Parathyroid adenoma (tissue), 2 donors: ENCODE data around the gene CNNM2.

Experiments
- H2AFZ ChIP-seq: fragments of 300-600 bp; sonication (generic); one replicate; pipeline ENCODE4 v1.7.0; 2017; ENCODE audit warnings: antibody characterized with exemption, mild to moderate bottlenecking
- H3K27ac ChIP-seq: fragments of 300-600 bp; sonication (generic); one replicate; pipeline ENCODE4 v1.7.0; 2017
- H3K27me3 ChIP-seq: fragments of 300-600 bp; sonication (generic); one replicate; pipeline ENCODE4 v1.7.0; 2017; ENCODE audit warnings: low read length; ENCODE audit not compliant: control insufficient read depth, insufficient read depth
- H3K36me3 ChIP-seq: fragments of 300-600 bp; sonication (generic); one replicate; pipeline ENCODE4 v1.7.0; 2017; ENCODE audit warnings: low read length; ENCODE audit not compliant: control insufficient read depth, insufficient read depth
- H3K4me1 ChIP-seq: fragments of 300-600 bp; sonication (generic); one replicate; pipeline ENCODE4 v1.7.0; 2017; ENCODE audit warnings: control low read depth
- H3K4me2 ChIP-seq: fragments of 300-600 bp; sonication (generic); one replicate; pipeline ENCODE4 v1.7.0; 2017; ENCODE audit warnings: low read length
- H3K4me3 ChIP-seq: fragments of 300-600 bp; sonication (generic); one replicate; pipeline ENCODE4 v1.7.0; 2017; ENCODE audit warnings: low read depth, low read length
- H3K79me2 ChIP-seq: fragments of 300-600 bp; sonication (generic); one replicate; pipeline ENCODE4 v1.7.0; 2017; ENCODE audit warnings: control low read depth
- H3K9ac ChIP-seq: fragments of 300-600 bp; sonication (generic); one replicate; pipeline ENCODE4 v1.7.0; 2017; ENCODE audit warnings: mild to moderate bottlenecking
- H3K9me3 ChIP-seq: fragments of 300-600 bp; sonication (generic); one replicate; pipeline ENCODE4 v1.7.0; 2017; ENCODE audit warnings: low read length; ENCODE audit not compliant: control insufficient read depth
- TF ChIP-seq, protein P1 (sequence below): fragments of 300-600 bp; sonication (generic); IDR thresholded peaks from one replicate; pipeline ENCODE4 v1.7.0; 2017; ENCODE audit warnings: antibody characterized with exemption, mild to moderate bottlenecking
- donor health status: primary hyperparathyroidism.

The CNNM2 gene

DNA sequence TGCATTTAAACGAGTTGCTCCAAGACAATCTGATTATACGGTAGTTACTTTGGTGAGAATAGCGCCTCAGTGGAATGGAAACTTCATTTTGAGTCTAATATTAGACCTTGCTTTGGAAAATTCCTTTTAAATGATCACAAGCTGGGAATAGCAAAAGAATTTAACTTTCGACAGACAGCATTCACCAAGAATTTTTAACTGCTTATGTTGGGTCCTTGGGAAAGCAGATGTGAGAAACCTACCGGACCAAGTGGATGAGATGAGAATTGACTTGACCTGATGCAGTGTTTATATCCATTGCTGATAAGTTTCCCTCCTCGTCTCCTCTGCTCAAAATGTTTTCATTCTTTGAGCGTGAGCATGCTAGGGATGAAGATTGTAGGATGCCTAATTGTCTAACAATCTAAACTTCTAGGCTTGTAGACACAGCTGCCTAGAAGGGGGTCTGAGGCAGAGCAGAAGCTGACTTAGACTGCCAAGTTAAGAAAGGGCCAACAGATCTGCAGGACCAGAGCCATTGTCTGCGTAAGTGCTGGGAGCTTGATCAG lies 126.9 kb downstream of the CNNM2 start:
- Histone ChIP-seq H3K27me3 (no peaks in the 10 kb centered on the region), H3K9ac (no peak overlapping the region), H3K79me2 (peaks cover 8% of the 10 kb centered on the region), H3K9me3 (no peaks in the 10 kb centered on the region), H3K27ac (no peak overlapping the region), H3K4me2 (no peak overlapping the region), H3K4me1 (peaks cover 18% of the 10 kb centered on the region), H3K4me3 (no peak overlapping the region), H3K36me3 (no peaks in the 10 kb centered on the region), H2AFZ (no peak overlapping the region)
- TF ChIP-seq, protein P1, sequence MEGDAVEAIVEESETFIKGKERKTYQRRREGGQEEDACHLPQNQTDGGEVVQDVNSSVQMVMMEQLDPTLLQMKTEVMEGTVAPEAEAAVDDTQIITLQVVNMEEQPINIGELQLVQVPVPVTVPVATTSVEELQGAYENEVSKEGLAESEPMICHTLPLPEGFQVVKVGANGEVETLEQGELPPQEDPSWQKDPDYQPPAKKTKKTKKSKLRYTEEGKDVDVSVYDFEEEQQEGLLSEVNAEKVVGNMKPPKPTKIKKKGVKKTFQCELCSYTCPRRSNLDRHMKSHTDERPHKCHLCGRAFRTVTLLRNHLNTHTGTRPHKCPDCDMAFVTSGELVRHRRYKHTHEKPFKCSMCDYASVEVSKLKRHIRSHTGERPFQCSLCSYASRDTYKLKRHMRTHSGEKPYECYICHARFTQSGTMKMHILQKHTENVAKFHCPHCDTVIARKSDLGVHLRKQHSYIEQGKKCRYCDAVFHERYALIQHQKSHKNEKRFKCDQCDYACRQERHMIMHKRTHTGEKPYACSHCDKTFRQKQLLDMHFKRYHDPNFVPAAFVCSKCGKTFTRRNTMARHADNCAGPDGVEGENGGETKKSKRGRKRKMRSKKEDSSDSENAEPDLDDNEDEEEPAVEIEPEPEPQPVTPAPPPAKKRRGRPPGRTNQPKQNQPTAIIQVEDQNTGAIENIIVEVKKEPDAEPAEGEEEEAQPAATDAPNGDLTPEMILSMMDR: no peak

DNA sequence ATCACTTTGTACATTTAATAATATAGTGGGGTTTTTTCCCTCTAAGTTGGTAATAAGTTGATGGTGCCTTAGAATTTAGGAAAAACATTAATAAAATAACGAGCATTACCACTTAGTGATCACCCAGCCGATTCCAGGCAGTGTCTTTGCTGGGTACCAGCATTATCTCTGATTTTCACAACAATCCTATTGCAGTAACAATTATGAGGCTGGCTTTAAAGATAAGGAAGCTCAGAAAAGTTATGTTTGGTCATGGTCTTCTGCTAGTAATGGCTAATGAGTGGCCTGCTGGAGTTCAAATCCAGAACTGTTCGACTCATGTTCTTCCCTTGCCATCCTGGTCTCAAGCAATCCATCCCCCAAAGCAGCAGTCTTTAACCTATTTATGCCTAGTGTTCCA lies 127.9 kb downstream of the CNNM2 start:
- Histone ChIP-seq H3K9ac (no peak overlapping the region), H3K4me3 (no peak overlapping the region), H3K27ac (no peak overlapping the region), H3K79me2 (peaks cover 8% of the 10 kb centered on the region), H3K4me1 (peaks cover 16% of the 10 kb centered on the region), H3K27me3 (no peaks in the 10 kb centered on the region), H3K4me2 (no peak overlapping the region), H3K36me3 (no peaks in the 10 kb centered on the region), H2AFZ (no peak overlapping the region), H3K9me3 (no peaks in the 10 kb centered on the region)
- TF ChIP-seq, protein P1: no peak

DNA sequence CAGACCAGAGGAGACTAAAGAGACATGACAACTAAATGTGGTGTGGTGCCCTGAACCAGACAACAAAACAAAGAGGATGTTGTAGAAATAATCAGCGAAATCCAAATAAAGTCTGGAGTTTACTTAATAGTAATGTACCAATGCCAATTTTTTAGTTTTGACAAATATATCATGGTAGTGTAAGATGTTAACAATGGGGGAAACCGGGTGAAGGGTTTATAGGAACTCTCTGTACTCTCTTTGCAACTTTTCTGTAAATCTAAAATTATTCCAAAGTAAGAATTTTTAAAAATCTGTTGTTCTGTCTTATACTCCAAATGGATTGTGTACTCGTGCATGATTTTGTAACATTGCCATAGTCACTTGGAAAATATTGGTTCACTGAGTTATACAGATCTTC lies 129.3 kb downstream of the CNNM2 start:
- TF ChIP-seq, protein P1: no peak
- Histone ChIP-seq H3K27ac (no peak overlapping the region), H3K79me2 (peaks cover 11% of the 10 kb centered on the region), H3K36me3 (no peaks in the 10 kb centered on the region), H3K4me3 (no peak overlapping the region), H2AFZ (no peak overlapping the region), H3K9me3 (no peaks in the 10 kb centered on the region), H3K9ac (no peak overlapping the region), H3K4me2 (no peak overlapping the region), H3K27me3 (no peaks in the 10 kb centered on the region), H3K4me1 (peaks cover 1% of the 10 kb centered on the region)

DNA sequence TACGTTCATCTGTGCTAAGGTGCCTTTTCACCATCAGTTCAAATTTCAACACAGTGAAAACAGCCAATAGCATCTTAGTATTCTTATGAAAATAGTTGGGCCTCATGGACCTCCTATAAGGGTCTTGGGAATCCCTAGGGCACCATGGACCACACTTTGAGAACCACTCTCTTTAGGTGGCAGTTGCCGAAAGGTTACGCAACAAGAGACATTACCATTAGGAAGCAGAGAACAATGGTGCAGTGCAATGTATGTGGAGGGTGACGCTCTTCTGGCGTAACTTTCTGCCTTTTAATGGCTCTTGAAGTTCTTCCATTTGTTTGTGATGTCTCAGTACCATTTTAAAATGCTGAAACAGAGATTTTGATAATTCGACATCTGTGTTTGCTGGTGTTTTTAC lies 131.1 kb downstream of the CNNM2 start:
- Histone ChIP-seq H3K9me3 (no peaks in the 10 kb centered on the region), H3K27ac (no peak overlapping the region), H3K79me2 (peaks cover 11% of the 10 kb centered on the region), H3K36me3 (no peaks in the 10 kb centered on the region), H3K4me1 (peaks cover 7% of the 10 kb centered on the region), H3K9ac (no peak overlapping the region), H3K27me3 (no peaks in the 10 kb centered on the region), H3K4me2 (no peak overlapping the region), H3K4me3 (no peak overlapping the region), H2AFZ (no peak overlapping the region)
- TF ChIP-seq, protein P1: no peak
